Liver (tissue), 3 donors: Measurements from ENCODE around the gene TBC1D4.

ENCODE experiments used
- ATF3 ChIP-seq: IDR thresholded peaks from 2 replicates; pipeline ENCODE4 v1.6.1; 2016; ENCODE audit warnings: antibody characterized with exemption
- CTCF ChIP-seq: fragments of 150-350 bp; IDR thresholded peaks from 2 replicates; pipeline ENCODE4 v1.5.1; 2017; ENCODE audit warnings: improper control_type of control experiment, low read depth, low read length; ENCODE audit not compliant: missing input control
- EGR1 ChIP-seq, 2 donors: IDR thresholded peaks; 2 replicates each; pipeline ENCODE4 v1.6.1; 2016 to 2018; ENCODE audit warnings: antibody characterized with exemption in 2 of 2, low read depth in 2 of 2
- FOXA1 ChIP-seq: IDR thresholded peaks from 2 replicates; pipeline ENCODE4 v1.6.1; 2016; ENCODE audit warnings: antibody characterized with exemption
- GABPA ChIP-seq, 2 donors: IDR thresholded peaks in 1 of 2; conservative IDR thresholded peaks in 1 of 2; 2 replicates each; pipeline ENCODE4 v1.6.1; 2016; ENCODE audit warnings: antibody characterized with exemption in 2 of 2, mild to moderate bottlenecking in 1 of 2, moderate library complexity in 1 of 2
- JUND ChIP-seq, 2 donors: IDR thresholded peaks; 2 replicates each; pipeline ENCODE4 v1.6.1; 2016; ENCODE audit warnings: antibody characterized with exemption in 2 of 2
- MAX ChIP-seq: IDR thresholded peaks from 2 replicates; pipeline ENCODE4 v1.6.1; 2016; ENCODE audit warnings: antibody characterized with exemption
- NR2F2 ChIP-seq: IDR thresholded peaks from 2 replicates; pipeline ENCODE4 v1.6.1; 2016; ENCODE audit warnings: antibody characterized with exemption
- RAD21 ChIP-seq, 2 donors: IDR thresholded peaks; 2 replicates each; pipeline ENCODE4 v1.6.1; 2016; ENCODE audit warnings: antibody characterized with exemption in 2 of 2, mild to moderate bottlenecking in 2 of 2
- REST ChIP-seq: IDR thresholded peaks from 2 replicates; pipeline ENCODE4 v1.6.1; 2016; ENCODE audit warnings: antibody characterized with exemption, mild to moderate bottlenecking
- RXRA ChIP-seq, 2 donors: IDR thresholded peaks; 2 replicates each; pipeline ENCODE4 v1.6.1; 2017 to 2018; ENCODE audit warnings: antibody characterized with exemption in 2 of 2, mild to moderate bottlenecking in 1 of 2
- SP1 ChIP-seq: IDR thresholded peaks from 2 replicates; pipeline ENCODE4 v1.6.1; 2018; ENCODE audit warnings: antibody characterized with exemption, mild to moderate bottlenecking
- TAF1 ChIP-seq: conservative IDR thresholded peaks from 2 replicates; pipeline ENCODE4 v1.6.1; 2016; ENCODE audit warnings: antibody characterized with exemption, mild to moderate bottlenecking
- donor health status: healthy.
- donor health status: healthy.

- TF ChIP-seq NR2F2 (no peak), EGR1 (IDR thresholded peaks at IDR 0.05; ENCODE audit: low read depth in 2 of 2) (no peak), CTCF (no peak), JUND (IDR thresholded peaks at IDR 0.05) (no peak), SP1 (no peak), MAX (no peak), GABPA (IDR thresholded peaks at IDR 0.05 in 1 of 2, conservative IDR thresholded peaks at IDR 0.05 in 1 of 2) (no peak), RAD21 (IDR thresholded peaks at IDR 0.05) (no peak), FOXA1 (no peak), REST (no peak), TAF1 (no peak), ATF3 (no peak), RXRA (IDR thresholded peaks at IDR 0.05) (no peak)
Observed at GRCh38 chr13:75422028-75422427, 59.9 kb downstream of the TBC1D4 start.
